ENCODE measurements around the gene WDR88. TPM values are rescaled to one million over a fixed set of nuclear protein-coding genes. Genes with fewer than 3 reads are reported as not detected.

The WDR88 gene
- polyA plus RNA-seq, 3 donors = not detected

DNA sequence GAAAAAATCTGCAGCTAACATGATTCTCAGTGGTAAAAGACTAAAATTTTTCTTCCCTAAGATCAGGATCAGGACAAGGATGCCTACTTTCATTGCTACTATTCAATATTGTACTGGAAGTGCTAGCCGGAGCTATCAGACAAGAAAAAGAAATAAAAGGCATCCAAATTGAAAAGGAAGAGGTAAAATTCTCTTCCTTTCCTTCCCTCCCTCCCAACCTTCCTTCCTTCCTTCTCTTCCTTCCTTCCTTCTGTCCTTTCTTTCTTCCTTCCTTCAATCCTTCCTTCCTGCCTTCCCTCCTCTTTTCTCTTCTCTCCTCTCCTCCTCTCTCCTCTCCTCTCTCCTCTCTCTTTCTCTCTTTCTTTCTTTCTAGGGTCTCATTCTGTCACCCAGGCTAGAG, 35.5 kb downstream of the WDR88 start:
- Histone ChIP-seq H3K27ac (ENCODE audit: low read depth in 1 of 2, low read length in 2 of 2) (no peak overlapping the region), H3K9me3 (replicated peaks in 1 of 2; ENCODE audit: control insufficient read depth in 1 of 2, insufficient read depth in 1 of 2, low read length in 2 of 2) (peaks cover 5 to 9% of the 10 kb centered on the region in 2 donors), H3K4me3 (replicated peaks in 1 of 3; ENCODE audit: low read depth in 2 of 3, low read length in 3 of 3) (no peak overlapping the region), H4K20me1 (ENCODE audit: insufficient read depth, low read length) (no peaks in the 10 kb centered on the region), H3K9ac (ENCODE audit: insufficient read depth, low read length, poor library complexity, severe bottlenecking) (no peak overlapping the region), H2AFZ (ENCODE audit: insufficient read depth, low read depth, low read length, poor library complexity, severe bottlenecking) (no peak overlapping the region), H3K36me3 (replicated peaks in 1 of 2; ENCODE audit: control insufficient read depth in 1 of 2, insufficient read depth in 2 of 2, low read length in 2 of 2) (no peaks in the 10 kb centered on the region), H3K27me3 (ENCODE audit: control insufficient read depth in 2 of 2, insufficient read depth in 2 of 2, low read length in 2 of 2) (no peaks in the 10 kb centered on the region), H3K4me2 (replicated peaks; ENCODE audit: extremely low read depth, low read length, poor library complexity, severe bottlenecking) (no peak overlapping the region), H3K79me2 (ENCODE audit: insufficient read depth, low read length) (no peaks in the 10 kb centered on the region), H3K4me1 (ENCODE audit: control insufficient read depth in 1 of 2, insufficient read depth in 2 of 2, low read length in 2 of 2) (peaks cover 0 to 7% of the 10 kb centered on the region in 2 donors)
- no peak for TF ChIP-seq CTCF (IDR thresholded peaks at IDR 0.05)
- Mint-ChIP-seq H3K9me3 (peaks cover 10 to 17% (median 14%) of the 10 kb centered on the region in 7 donors), H3K4me1 (peaks cover 1% of the 10 kb centered on the region), H3K27ac (no peak overlapping the region), H3K36me3 (peaks cover 4 to 5% of the 10 kb centered on the region in 2 donors), H3K27me3 (ENCODE audit: low read depth in 3 of 3) (no peaks in the 10 kb centered on the region), H3K4me3 (no peak overlapping the region)
- WGBS (ENCODE audit: insufficient coverage) = no CpG with 5 or more reads among the region's 1 CpG
- intact Hi-C loops (cut with micrococcal nuclease) = no loop called here
- DNase-seq = no peak

DNA sequence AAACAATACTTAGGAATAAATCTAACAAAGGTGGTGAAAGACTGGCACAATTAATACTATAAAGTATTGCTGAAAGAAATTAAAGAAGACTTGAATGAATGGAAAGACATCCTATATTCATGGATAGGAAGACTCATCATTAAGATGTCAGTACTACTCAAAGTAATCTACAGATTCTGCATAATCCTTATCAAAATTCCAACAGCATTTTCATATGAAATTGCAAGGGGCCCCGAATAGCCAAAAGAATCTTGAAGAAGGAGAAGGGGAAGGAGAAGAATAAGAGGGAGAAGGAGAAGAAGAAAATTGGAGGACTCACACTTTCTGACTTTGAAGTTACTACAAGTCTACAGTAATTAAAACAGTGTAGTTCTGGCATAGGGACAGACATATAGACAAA, 36.6 kb downstream of the WDR88 start:
- H3K4me2 ChIP-seq (replicated peaks; ENCODE audit: extremely low read depth, low read length, poor library complexity, severe bottlenecking) = no peak overlapping the region
- intact Hi-C loops (cut with micrococcal nuclease) = no loop called here
- no peak overlapping the region for H2AFZ ChIP-seq (ENCODE audit: insufficient read depth, low read depth, low read length, poor library complexity, severe bottlenecking)
- H4K20me1 ChIP-seq (ENCODE audit: insufficient read depth, low read length) = no peaks in the 10 kb centered on the region
- H3K27ac ChIP-seq (ENCODE audit: low read depth in 1 of 2, low read length in 2 of 2) = no peak overlapping the region
- no peak overlapping the region for H3K27ac Mint-ChIP-seq
- no peak overlapping the region for H3K9ac ChIP-seq (ENCODE audit: insufficient read depth, low read length, poor library complexity, severe bottlenecking)
- H3K4me3 Mint-ChIP-seq = no peak overlapping the region
- H3K9me3 ChIP-seq (replicated peaks in 1 of 2; ENCODE audit: control insufficient read depth in 1 of 2, insufficient read depth in 1 of 2, low read length in 2 of 2) = peaks cover 5 to 9% of the 10 kb centered on the region in 2 donors
- no peaks in the 10 kb centered on the region for H3K27me3 Mint-ChIP-seq (ENCODE audit: low read depth in 3 of 3)
- H3K4me3 ChIP-seq (replicated peaks in 1 of 3; ENCODE audit: low read depth in 2 of 3, low read length in 3 of 3) = no peak overlapping the region
- no peaks in the 10 kb centered on the region for H3K36me3 ChIP-seq (replicated peaks in 1 of 2; ENCODE audit: control insufficient read depth in 1 of 2, insufficient read depth in 2 of 2, low read length in 2 of 2)
- peaks cover 12% of the 10 kb centered on the region for H3K4me1 Mint-ChIP-seq
- DNase-seq = no peak
- WGBS (ENCODE audit: insufficient coverage) = no CpG with 5 or more reads among the region's 1 CpG
- peaks cover 10 to 17% (median 14%) of the 10 kb centered on the region in 7 donors for H3K9me3 Mint-ChIP-seq
- H3K36me3 Mint-ChIP-seq = peaks cover 4 to 5% of the 10 kb centered on the region in 2 donors
- H3K79me2 ChIP-seq (ENCODE audit: insufficient read depth, low read length) = no peaks in the 10 kb centered on the region
- H3K27me3 ChIP-seq (ENCODE audit: control insufficient read depth in 2 of 2, insufficient read depth in 2 of 2, low read length in 2 of 2) = no peaks in the 10 kb centered on the region
- peaks cover 6 to 18% of the 10 kb centered on the region in 2 donors for H3K4me1 ChIP-seq (ENCODE audit: control insufficient read depth in 1 of 2, insufficient read depth in 2 of 2, low read length in 2 of 2)
- no peak for TF ChIP-seq CTCF (IDR thresholded peaks at IDR 0.05)
